ENCODE measurements around the gene LRP2BP.
"Not testable (repeated sequence)": the region's sequence is repeated elsewhere in the genome, so short reads cannot be mapped to it uniquely, and the experiment has no call there.

Gene LRP2BP

GRCh38 chr4:185322803-185323202 is 72.9 kb downstream of the LRP2BP start:
- no peaks in the 10 kb centered on the region for H3K4me1 ChIP-seq (ENCODE audit: control insufficient read depth, insufficient read depth, low read depth, low read length)
- H3K9ac ChIP-seq (ENCODE audit: low read length) = no peak overlapping the region
- no peak overlapping the region for H3K4me3 ChIP-seq (ENCODE audit: insufficient read depth in 1 of 2, low read depth in 1 of 2, low read length in 2 of 2)
- no peak overlapping the region for H2BK120ac ChIP-seq (ENCODE audit: low read depth, low read length)
- no peak overlapping the region for H2BK15ac ChIP-seq (ENCODE audit: low read depth, poor library complexity, severe bottlenecking)
- DNase-seq = no peak
- H3K4me2 ChIP-seq (ENCODE audit: low read length, poor library complexity, severe bottlenecking) = no peak overlapping the region
- no peak overlapping the region for H2AFZ ChIP-seq (ENCODE audit: low read depth, low read length)
- H3K79me1 ChIP-seq (replicated peaks; ENCODE audit: low read length, poor library complexity, severe bottlenecking) = peaks cover 1% of the 10 kb centered on the region
- H4K8ac ChIP-seq (ENCODE audit: low read length) = no peak overlapping the region
- no peak overlapping the region for H3K14ac ChIP-seq (ENCODE audit: low read length in 2 of 2)
- no peak overlapping the region for H2AK5ac ChIP-seq (ENCODE audit: low read length, severe bottlenecking)
- 95% methylated on average over 1 of the region's 2 CpGs for WGBS
- no peak overlapping the region for H3K27ac ChIP-seq (ENCODE audit: low read length, poor library complexity, severe bottlenecking)
- H2BK5ac ChIP-seq (ENCODE audit: low read depth, low read length, poor library complexity, severe bottlenecking) = no peak overlapping the region
- no peak overlapping the region for H3K18ac ChIP-seq (ENCODE audit: low read depth in 1 of 2, low read length in 2 of 2)
- H3K27me3 ChIP-seq (ENCODE audit: control insufficient read depth in 1 of 2, insufficient read depth in 1 of 2, low read length in 2 of 2) = no peaks in the 10 kb centered on the region
- H4K91ac ChIP-seq (ENCODE audit: low read length) = no peak overlapping the region
- H3K9me3 ChIP-seq (ENCODE audit: control insufficient read depth, low read length) = no peaks in the 10 kb centered on the region
- H3K36me3 ChIP-seq (ENCODE audit: control insufficient read depth in 1 of 2, insufficient read depth in 2 of 2, low read depth in 1 of 2, low read length in 2 of 2) = peaks cover 0 to 11% of the 10 kb centered on the region in 2 experiments
- no peak overlapping the region for H3K23ac ChIP-seq (ENCODE audit: low read length in 2 of 2)
- no peak overlapping the region for H2BK12ac ChIP-seq (ENCODE audit: low read length in 2 of 2)
- no peak overlapping the region for H3K4ac ChIP-seq (ENCODE audit: low read depth in 1 of 2, low read length in 2 of 2)

GRCh38 chr4:185318679-185319078 is 77.0 kb downstream of the LRP2BP start:
- peaks cover 2% of the 10 kb centered on the region for H3K79me1 ChIP-seq (replicated peaks; ENCODE audit: low read length, poor library complexity, severe bottlenecking)
- no peak overlapping the region for H2BK15ac ChIP-seq (ENCODE audit: low read depth, poor library complexity, severe bottlenecking)
- no peak overlapping the region for H4K91ac ChIP-seq (ENCODE audit: low read length)
- H3K36me3 ChIP-seq (ENCODE audit: control insufficient read depth in 1 of 2, insufficient read depth in 2 of 2, low read depth in 1 of 2, low read length in 2 of 2) = peaks cover 0 to 22% of the 10 kb centered on the region in 2 experiments
- no peak overlapping the region for H3K4me2 ChIP-seq (ENCODE audit: low read length, poor library complexity, severe bottlenecking)
- peak; percentile 26 for DNase-seq
- no peak overlapping the region for H2AFZ ChIP-seq (ENCODE audit: low read depth, low read length)
- no peak overlapping the region for H3K4me3 ChIP-seq (ENCODE audit: insufficient read depth in 1 of 2, low read depth in 1 of 2, low read length in 2 of 2)
- no peak overlapping the region for H3K27ac ChIP-seq (ENCODE audit: low read length, poor library complexity, severe bottlenecking)
- no peak overlapping the region for H3K14ac ChIP-seq (ENCODE audit: low read length in 2 of 2)
- H3K27me3 ChIP-seq (ENCODE audit: control insufficient read depth in 1 of 2, insufficient read depth in 1 of 2, low read length in 2 of 2) = no peaks in the 10 kb centered on the region
- H2BK5ac ChIP-seq (ENCODE audit: low read depth, low read length, poor library complexity, severe bottlenecking) = no peak overlapping the region
- no peak overlapping the region for H3K18ac ChIP-seq (ENCODE audit: low read depth in 1 of 2, low read length in 2 of 2)
- no peak overlapping the region for H2BK12ac ChIP-seq (ENCODE audit: low read length in 2 of 2)
- no peak overlapping the region for H2BK120ac ChIP-seq (ENCODE audit: low read depth, low read length)
- no peak overlapping the region for H3K9ac ChIP-seq (ENCODE audit: low read length)
- H4K8ac ChIP-seq (ENCODE audit: low read length) = no peak overlapping the region
- H3K9me3 ChIP-seq (ENCODE audit: control insufficient read depth, low read length) = no peaks in the 10 kb centered on the region
- no peak overlapping the region for H3K23ac ChIP-seq (ENCODE audit: low read length in 2 of 2)
- no peaks in the 10 kb centered on the region for H3K4me1 ChIP-seq (ENCODE audit: control insufficient read depth, insufficient read depth, low read depth, low read length)
- H3K4ac ChIP-seq (ENCODE audit: low read depth in 1 of 2, low read length in 2 of 2) = no peak overlapping the region
- H2AK5ac ChIP-seq (ENCODE audit: low read length, severe bottlenecking) = no peak overlapping the region
- 0% methylated on average over 1 of the region's 2 CpGs for WGBS

DNA sequence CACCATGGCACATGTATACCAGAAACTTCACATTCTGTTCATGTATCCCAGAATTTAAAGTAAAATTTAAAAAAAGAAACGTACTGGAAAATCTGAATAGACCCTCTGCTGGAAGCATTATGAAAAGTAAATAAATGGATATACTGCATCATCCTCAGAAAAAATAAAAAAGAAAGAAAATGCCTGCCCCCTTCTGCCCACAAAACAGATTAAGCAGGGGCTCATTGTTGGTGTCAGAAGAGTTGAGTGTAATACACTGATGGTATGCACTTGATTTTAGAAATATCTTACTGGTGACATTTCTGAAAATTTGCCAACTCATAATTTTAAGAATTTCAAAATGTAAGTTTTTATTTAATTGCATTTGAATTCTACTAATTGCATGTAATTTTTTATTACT is 77.8 kb downstream of the LRP2BP start:
- Histone ChIP-seq H2AK5ac (ENCODE audit: low read length, severe bottlenecking) (no peak overlapping the region), H3K9ac (ENCODE audit: low read length) (no peak overlapping the region), H2BK15ac (ENCODE audit: low read depth, poor library complexity, severe bottlenecking) (no peak overlapping the region), H3K9me3 (ENCODE audit: control insufficient read depth, low read length) (no peaks in the 10 kb centered on the region), H2BK120ac (ENCODE audit: low read depth, low read length) (no peak overlapping the region), H3K4me3 (ENCODE audit: insufficient read depth in 1 of 2, low read depth in 1 of 2, low read length in 2 of 2) (no peak overlapping the region), H3K36me3 (ENCODE audit: control insufficient read depth in 1 of 2, insufficient read depth in 2 of 2, low read depth in 1 of 2, low read length in 2 of 2) (peaks cover 0 to 30% of the 10 kb centered on the region in 2 experiments), H3K18ac (ENCODE audit: low read depth in 1 of 2, low read length in 2 of 2) (no peak overlapping the region), H2BK5ac (ENCODE audit: low read depth, low read length, poor library complexity, severe bottlenecking) (no peak overlapping the region), H3K27me3 (ENCODE audit: control insufficient read depth in 1 of 2, insufficient read depth in 1 of 2, low read length in 2 of 2) (no peaks in the 10 kb centered on the region), H4K91ac (ENCODE audit: low read length) (no peak overlapping the region), H3K14ac (ENCODE audit: low read length in 2 of 2) (no peak overlapping the region), H3K4ac (ENCODE audit: low read depth in 1 of 2, low read length in 2 of 2) (no peak overlapping the region), H3K27ac (ENCODE audit: low read length, poor library complexity, severe bottlenecking) (no peak overlapping the region), H2AFZ (ENCODE audit: low read depth, low read length) (no peak overlapping the region), H2BK12ac (ENCODE audit: low read length in 2 of 2) (no peak overlapping the region), H3K23ac (ENCODE audit: low read length in 2 of 2) (no peak overlapping the region), H3K79me1 (replicated peaks; ENCODE audit: low read length, poor library complexity, severe bottlenecking) (peaks cover 2% of the 10 kb centered on the region), H3K4me2 (ENCODE audit: low read length, poor library complexity, severe bottlenecking) (no peak overlapping the region), H3K4me1 (ENCODE audit: control insufficient read depth, insufficient read depth, low read depth, low read length) (no peaks in the 10 kb centered on the region), H4K8ac (ENCODE audit: low read length) (no peak overlapping the region)
- no peak for DNase-seq
- WGBS = no CpG with 5 or more reads among the region's 1 CpG

DNA sequence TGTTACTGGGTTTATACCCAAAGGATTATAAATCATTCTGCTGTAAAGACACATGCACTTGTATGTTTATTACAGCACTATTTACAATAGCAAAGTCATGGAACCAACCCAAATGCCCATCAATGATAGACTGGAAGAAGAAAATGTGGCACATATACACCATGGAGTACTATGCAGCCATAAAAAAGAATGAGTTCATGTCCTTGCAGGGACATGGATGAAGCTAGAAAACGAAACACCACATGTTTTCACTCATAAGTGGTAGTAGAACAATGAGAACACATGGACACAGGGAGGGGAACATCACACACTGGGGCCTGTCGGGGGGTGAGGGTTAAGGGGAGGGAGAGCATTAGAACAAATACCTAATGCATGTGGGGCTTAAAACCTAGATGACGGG is 78.3 kb downstream of the LRP2BP start:
- H3K23ac ChIP-seq (ENCODE audit: low read length in 2 of 2); H3K27me3 ChIP-seq (ENCODE audit: control insufficient read depth in 1 of 2, insufficient read depth in 1 of 2, low read length in 2 of 2); H3K9ac ChIP-seq (ENCODE audit: low read length); H2AK5ac ChIP-seq (ENCODE audit: low read length, severe bottlenecking); H3K4me3 ChIP-seq (ENCODE audit: insufficient read depth in 1 of 2, low read depth in 1 of 2, low read length in 2 of 2); DNase-seq; H3K18ac ChIP-seq (ENCODE audit: low read depth in 1 of 2, low read length in 2 of 2); H2BK5ac ChIP-seq (ENCODE audit: low read depth, low read length, poor library complexity, severe bottlenecking); H3K27ac ChIP-seq (ENCODE audit: low read length, poor library complexity, severe bottlenecking); H3K14ac ChIP-seq (ENCODE audit: low read length in 2 of 2); H2AFZ ChIP-seq (ENCODE audit: low read depth, low read length); H4K91ac ChIP-seq (ENCODE audit: low read length); H3K4me1 ChIP-seq (ENCODE audit: control insufficient read depth, insufficient read depth, low read depth, low read length); H3K4me2 ChIP-seq (ENCODE audit: low read length, poor library complexity, severe bottlenecking); H2BK120ac ChIP-seq (ENCODE audit: low read depth, low read length); H3K4ac ChIP-seq (ENCODE audit: low read depth in 1 of 2, low read length in 2 of 2); H3K79me1 ChIP-seq (replicated peaks; ENCODE audit: low read length, poor library complexity, severe bottlenecking); H2BK12ac ChIP-seq (ENCODE audit: low read length in 2 of 2); H2BK15ac ChIP-seq (ENCODE audit: low read depth, poor library complexity, severe bottlenecking); H4K8ac ChIP-seq (ENCODE audit: low read length); H3K9me3 ChIP-seq (ENCODE audit: control insufficient read depth, low read length): not testable (repeated sequence)
- WGBS = 83% methylated on average over 1 of the region's 3 CpGs
- H3K36me3 ChIP-seq (ENCODE audit: control insufficient read depth in 1 of 2, insufficient read depth in 2 of 2, low read depth in 1 of 2, low read length in 2 of 2) = peaks cover 0 to 34% of the 10 kb centered on the region in 2 experiments

All from mesenchymal stem cell (in vitro differentiated cells and primary cell).